ENCODE data around the gene UGGT2. TPM values are rescaled to one million over a fixed set of nuclear protein-coding genes. Genes with fewer than 3 reads are reported as not detected.

UGGT2 gene
- total RNA-seq, 1 donor from 2014 or later, result 33.4 TPM

GRCh38 chr13:95814495-95814894 lies 238.7 kb downstream of the UGGT2 start:
- peaks cover 11% of the 10 kb centered on the region for H3K9me3 ChIP-seq
- TF ChIP-seq CTCF (IDR thresholded peaks at IDR 0.05) (no peak), POLR2A (IDR thresholded peaks at IDR 0.05) (no peak), POLR2AphosphoS5 (IDR thresholded peaks at IDR 0.05; ENCODE audit: insufficient read depth in 1 of 2, low read depth in 1 of 2) (no peak)
- intact Hi-C loops (cut with DNase I), result no loop called here
- no peaks in the 10 kb centered on the region for H3K4me1 ChIP-seq
- no peak for DNase-seq (ENCODE audit: extremely low spot score in 2 of 2)
- no peak overlapping the region for H3K27ac ChIP-seq
- H3K36me3 ChIP-seq, result peaks cover 0 to 15% of the 10 kb centered on the region in 2 donors
- H3K27me3 ChIP-seq, result no peaks in the 10 kb centered on the region
- no peak overlapping the region for H3K4me3 ChIP-seq

- Histone ChIP-seq H3K36me3 (peaks cover 0 to 15% of the 10 kb centered on the region in 2 donors), H3K27me3 (no peaks in the 10 kb centered on the region), H3K4me1 (no peaks in the 10 kb centered on the region), H3K27ac (no peak overlapping the region), H3K9me3 (peaks cover 16% of the 10 kb centered on the region), H3K4me3 (no peak overlapping the region)
- intact Hi-C loops (cut with DNase I), result no loop called here
- TF ChIP-seq POLR2A (IDR thresholded peaks at IDR 0.05) (no peak), POLR2AphosphoS5 (IDR thresholded peaks at IDR 0.05; ENCODE audit: insufficient read depth in 1 of 2, low read depth in 1 of 2) (no peak), CTCF (IDR thresholded peaks at IDR 0.05) (no peak)
- no peak for DNase-seq (ENCODE audit: extremely low spot score in 2 of 2)
Observed at GRCh38 chr13:95813139-95813538, 240.1 kb downstream of the UGGT2 start.

GRCh38 chr13:95809429-95809828 lies 243.8 kb downstream of the UGGT2 start:
- no peak overlapping the region for H3K27ac ChIP-seq

GRCh38 chr13:95805921-95806320 lies 247.3 kb downstream of the UGGT2 start:
- TF ChIP-seq POLR2A (IDR thresholded peaks at IDR 0.05), result no peak
- no peak for TF ChIP-seq CTCF (IDR thresholded peaks at IDR 0.05)
- TF ChIP-seq POLR2AphosphoS5 (IDR thresholded peaks at IDR 0.05; ENCODE audit: insufficient read depth in 1 of 2, low read depth in 1 of 2), result no peak
- Histone ChIP-seq H3K9me3 (peaks cover 8% of the 10 kb centered on the region), H3K4me3 (no peak overlapping the region), H3K27ac (no peak overlapping the region), H3K27me3 (no peaks in the 10 kb centered on the region), H3K4me1 (no peaks in the 10 kb centered on the region), H3K36me3 (no peaks in the 10 kb centered on the region)
- no peak for DNase-seq (ENCODE audit: extremely low spot score in 2 of 2)
- intact Hi-C loops (cut with DNase I), result no loop called here

More at GRCh38 chr13:95809429-95809828, 243.8 kb downstream of the UGGT2 start:
- H3K4me3 ChIP-seq, result no peak overlapping the region
- peaks cover 0 to 11% of the 10 kb centered on the region in 2 donors for H3K36me3 ChIP-seq
- peaks cover 16% of the 10 kb centered on the region for H3K9me3 ChIP-seq
- no peaks in the 10 kb centered on the region for H3K4me1 ChIP-seq
- DNase-seq (ENCODE audit: extremely low spot score in 2 of 2), result no peak
- intact Hi-C loops (cut with DNase I), result no loop called here
- TF ChIP-seq POLR2A (IDR thresholded peaks at IDR 0.05) (no peak), CTCF (IDR thresholded peaks at IDR 0.05) (no peak), POLR2AphosphoS5 (IDR thresholded peaks at IDR 0.05; ENCODE audit: insufficient read depth in 1 of 2, low read depth in 1 of 2) (no peak)
- H3K27me3 ChIP-seq, result no peaks in the 10 kb centered on the region

- no peak for DNase-seq (ENCODE audit: extremely low spot score in 2 of 2)
- H3K9me3 ChIP-seq, result no peaks in the 10 kb centered on the region
- no peaks in the 10 kb centered on the region for H3K27me3 ChIP-seq
- H3K4me3 ChIP-seq, result no peak overlapping the region
- no peaks in the 10 kb centered on the region for H3K36me3 ChIP-seq
- H3K4me1 ChIP-seq, result no peaks in the 10 kb centered on the region
- H3K27ac ChIP-seq, result no peak overlapping the region
- TF ChIP-seq POLR2AphosphoS5 (IDR thresholded peaks at IDR 0.05; ENCODE audit: insufficient read depth in 1 of 2, low read depth in 1 of 2), result no peak
- no peak for TF ChIP-seq CTCF (IDR thresholded peaks at IDR 0.05)
- no peak for TF ChIP-seq POLR2A (IDR thresholded peaks at IDR 0.05)
- intact Hi-C loops (cut with DNase I), result no loop called here
Observed at GRCh38 chr13:95801825-95802224, 251.4 kb downstream of the UGGT2 start.
